HT-29 (cell line): Measurements from ENCODE around the gene NUP133. TPM values are rescaled to one million over a fixed set of nuclear protein-coding genes. Genes with fewer than 3 reads are reported as not detected.

ENCODE experiments used
- DNase-seq: peaks from one replicate; pipeline ENCODE4 v3.0.0-alpha.2; 2015; ENCODE audit warnings: low spot score
- total RNA-seq: library from RNA; depleted of rRNA; stranded (reverse); fragments of >200 nt; shearing (Covaris generic); gene quantifications from 2 replicates; pipeline ENCODE4 v1.2.3, GENCODE V29; 2014

The NUP133 gene
- total RNA-seq, 1 experiment from 2014 or later = 33.5 TPM

- peak; percentile 37 for DNase-seq
These were observed 55.0 kb downstream of the NUP133 start for GRCh38 chr1:229452956-229453801.

DNA sequence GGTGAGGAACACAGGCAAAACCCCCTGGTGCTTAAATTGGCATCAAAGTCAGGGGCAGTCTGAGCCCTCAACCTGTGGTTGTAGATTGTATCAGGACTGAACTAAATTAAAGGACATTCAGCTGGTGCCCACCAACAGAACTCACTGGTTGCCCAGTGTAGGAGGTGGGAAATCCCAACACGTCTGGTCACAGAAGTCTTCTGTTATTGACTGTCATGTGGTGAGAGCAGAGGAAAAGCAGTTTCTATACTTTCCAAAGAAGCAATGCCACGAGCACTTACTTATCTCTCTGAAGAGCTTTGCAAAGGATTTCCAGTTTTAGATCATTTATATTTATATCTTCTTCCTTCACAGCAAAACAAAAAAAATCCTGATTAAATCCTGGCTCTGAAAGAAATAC is 59.3 kb downstream of the NUP133 start:
- DNase-seq = no peak

DNA sequence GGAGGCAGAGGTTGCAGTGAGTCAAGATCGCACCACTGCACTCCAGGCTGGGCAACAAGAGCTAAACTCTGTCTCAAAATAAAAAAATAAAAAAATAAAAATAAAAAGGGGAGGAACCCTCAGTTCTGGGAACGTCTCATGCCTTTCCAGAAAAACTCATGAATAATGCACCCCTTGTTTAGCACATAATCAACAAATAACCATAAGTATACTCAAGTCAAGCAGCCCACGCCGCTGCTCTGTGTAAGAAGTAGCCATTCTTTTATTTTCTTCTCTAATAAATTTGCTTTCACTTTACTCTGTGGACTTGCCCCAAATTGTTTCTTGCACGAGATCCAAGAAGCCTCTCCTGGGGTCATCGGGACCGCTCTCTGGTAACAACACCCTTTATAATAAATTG is 59.8 kb downstream of the NUP133 start:
- DNase-seq = no peak

DNA sequence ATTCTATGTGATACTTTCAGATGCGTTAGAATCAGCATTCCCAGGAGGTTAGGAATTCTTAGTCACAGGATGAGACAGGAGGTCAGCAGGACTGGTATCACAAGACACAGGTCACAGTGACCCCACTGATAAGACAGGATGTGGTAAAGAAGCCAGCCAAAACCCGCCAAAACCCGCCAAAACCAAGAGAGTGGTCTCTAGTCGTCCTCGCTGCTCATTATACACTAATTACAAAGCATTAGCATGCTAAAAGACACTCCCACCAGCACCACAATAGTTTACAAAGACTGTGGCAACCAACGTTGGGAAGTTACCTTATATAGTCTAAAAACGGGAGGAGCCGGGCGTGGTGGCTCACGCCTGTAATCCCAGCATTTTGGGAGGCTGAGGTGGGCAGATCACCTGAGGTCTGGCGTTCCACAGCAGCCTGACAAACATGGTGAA is 60.3 kb downstream of the NUP133 start:
- DNase-seq = no peak

- DNase-seq = no peak
These were observed 62.3 kb downstream of the NUP133 start for GRCh38 chr1:229445828-229446227.

DNA sequence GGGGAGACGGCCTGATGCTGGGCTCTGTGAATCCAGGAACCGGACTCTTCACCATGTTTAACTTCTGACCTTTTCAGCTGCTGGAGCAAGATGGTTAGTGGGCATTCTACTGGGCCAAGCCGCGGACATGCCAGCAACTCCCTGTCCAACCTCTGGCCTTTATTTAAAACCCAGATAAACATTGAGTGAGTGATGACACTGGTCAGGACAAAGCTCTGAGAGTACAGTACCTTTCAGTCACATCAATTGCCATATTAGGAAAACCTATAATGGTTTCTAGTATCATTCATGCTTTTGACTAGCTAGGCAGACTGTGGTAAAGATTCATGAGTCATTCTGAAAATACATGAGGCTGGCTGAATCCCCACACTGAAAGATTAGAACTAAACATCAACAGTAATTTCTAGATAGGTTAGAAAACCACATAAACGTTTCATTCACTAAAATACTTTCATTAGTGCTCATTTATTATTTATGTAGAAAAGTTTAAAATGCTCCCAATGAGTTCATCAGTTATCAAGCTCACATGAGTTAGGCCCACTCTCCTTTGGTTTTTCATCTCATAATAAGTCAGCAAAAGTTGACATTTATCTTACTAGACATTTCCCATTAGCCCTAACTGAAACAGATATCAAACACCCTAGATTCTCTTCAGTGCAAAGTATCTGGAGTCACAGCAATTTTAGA is 67.1 kb downstream of the NUP133 start:
- no peak for DNase-seq

GRCh38 chr1:229438021-229438420 is 70.1 kb downstream of the NUP133 start:
- DNase-seq = no peak

- no peak for DNase-seq
These were observed 70.7 kb downstream of the NUP133 start for GRCh38 chr1:229437443-229437842.

- DNase-seq = no peak
These were observed 71.9 kb downstream of the NUP133 start for GRCh38 chr1:229436201-229436600.

DNA sequence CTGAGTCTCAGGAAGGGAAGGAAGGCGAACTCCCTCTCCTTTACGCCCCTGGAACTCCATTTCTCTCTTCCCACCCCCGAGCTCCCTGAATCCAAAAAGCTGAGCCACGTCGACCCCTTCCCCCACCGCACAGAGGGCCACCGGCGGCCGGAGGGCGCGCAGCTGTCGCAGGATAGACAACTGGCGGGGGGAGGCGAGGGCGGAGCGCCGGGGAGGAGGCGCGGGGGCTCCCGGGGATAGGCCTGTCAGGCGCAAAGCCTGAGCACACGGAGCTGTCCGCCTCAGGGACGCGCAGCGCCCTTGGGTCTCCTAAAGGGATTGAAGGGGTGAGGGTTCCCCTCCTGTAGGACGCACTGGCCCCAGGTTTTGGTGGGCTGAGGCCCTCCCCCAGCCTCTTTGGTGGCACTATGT is 73.5 kb downstream of the NUP133 start:
- no peak for DNase-seq

GRCh38 chr1:229434005-229434640 is 74.0 kb downstream of the NUP133 start, which contains the start of gene ACTA1:
ACTA1 (minus strand) TSS chr1:229434094; CDS start chr1:229433115, 979 bp downstream.
- DNase-seq = no peak

DNA sequence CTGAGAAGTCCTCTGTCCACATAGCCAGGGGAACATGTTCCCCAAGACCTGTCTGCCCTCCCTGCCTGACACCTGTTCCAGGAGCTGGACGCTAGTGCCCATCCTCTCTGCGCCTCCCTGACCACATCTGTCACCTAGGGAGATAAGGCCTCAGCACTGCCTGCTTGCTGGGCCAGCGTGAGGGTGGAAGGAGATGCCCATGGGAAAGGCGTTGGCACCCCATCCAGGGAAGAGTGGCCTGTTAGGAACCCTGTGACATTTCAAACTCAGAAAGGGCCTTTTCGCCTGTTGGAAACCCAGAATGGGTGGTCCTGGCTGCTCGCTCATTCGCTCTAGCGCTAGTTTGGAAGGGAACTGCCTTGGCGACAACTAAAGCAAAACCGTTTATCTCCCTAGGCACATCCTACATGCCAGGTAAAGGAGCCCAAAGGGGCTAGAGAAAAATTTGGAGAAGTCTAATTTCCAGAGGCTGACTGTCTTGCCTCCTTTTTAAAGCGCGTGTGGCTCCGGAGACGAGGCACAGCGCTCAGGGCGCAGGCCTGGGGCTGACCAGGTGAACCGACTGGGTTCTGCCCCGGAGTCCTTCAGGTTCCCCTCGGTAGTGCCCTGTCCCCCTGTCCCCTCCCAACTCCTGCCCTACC is 74.7 kb downstream of the NUP133 start:
- DNase-seq = no peak

- DNase-seq = no peak
These were observed 75.2 kb downstream of the NUP133 start for GRCh38 chr1:229432905-229433304.

- DNase-seq = no peak
These were observed 76.1 kb downstream of the NUP133 start for GRCh38 chr1:229432116-229432461.

- no peak for DNase-seq
These were observed 76.6 kb downstream of the NUP133 start for GRCh38 chr1:229431284-229432115.

- no peak for DNase-seq
These were observed 77.3 kb downstream of the NUP133 start for GRCh38 chr1:229430761-229431283.

DNA sequence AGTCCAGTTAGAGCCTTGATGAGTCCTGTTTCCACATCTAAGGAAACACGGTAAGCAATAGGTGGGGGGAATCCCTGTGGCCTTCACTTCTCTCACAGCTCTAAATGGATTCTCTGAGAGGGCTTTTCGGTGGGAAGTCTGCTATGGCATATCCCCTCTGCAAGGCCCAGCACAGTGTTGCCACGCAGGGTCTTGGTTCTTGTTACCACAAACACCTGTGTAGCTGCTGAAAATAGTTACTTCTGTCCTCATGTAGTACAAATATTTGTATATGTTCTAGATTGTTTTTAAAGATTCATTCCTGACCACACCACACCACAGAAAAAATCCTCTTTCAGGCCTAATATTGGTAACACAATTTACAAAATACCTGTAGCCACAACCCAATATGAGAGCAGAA is 79.9 kb downstream of the NUP133 start:
- no peak for DNase-seq

DNA sequence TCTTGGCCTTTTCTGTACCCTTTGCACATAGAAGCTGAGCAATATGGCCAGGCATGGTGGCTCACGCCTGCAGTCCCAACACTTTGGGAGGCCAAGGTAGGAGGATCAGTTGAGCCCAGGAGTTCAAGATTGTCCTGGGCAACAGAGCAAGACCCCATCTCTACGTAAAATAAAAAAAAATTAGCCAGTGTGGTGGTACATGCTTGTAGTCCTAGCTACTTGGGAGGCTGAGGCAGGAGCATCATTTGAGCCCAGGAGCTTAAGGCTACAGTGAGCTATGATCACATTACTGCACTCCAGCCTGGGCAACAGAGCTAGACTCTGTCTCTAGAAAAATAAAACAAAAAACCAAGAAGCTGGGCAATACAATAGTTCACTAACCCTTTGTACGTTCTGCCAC is 80.6 kb downstream of the NUP133 start:
- no peak for DNase-seq

- no peak for DNase-seq
These were observed 82.5 kb downstream of the NUP133 start for GRCh38 chr1:229425564-229426159.

GRCh38 chr1:229420765-229421164 is 87.4 kb downstream of the NUP133 start:
- DNase-seq = peak; percentile 54
